Colonic mucosa (tissue), 4 donors: Measurements from ENCODE around the gene ZSCAN2. TPM values are rescaled to one million over a fixed set of nuclear protein-coding genes. Genes with fewer than 3 reads are reported as not detected.

ENCODE experiments used
- DNase-seq: peaks from one replicate; pipeline ENCODE4 v3.0.0-alpha.2; 2020
- H3K27ac ChIP-seq: fragments of 200-600 bp; one replicate; pipeline ENCODE4 v1.8.0; 2021
- H3K27me3 ChIP-seq: fragments of 200-600 bp; one replicate; pipeline ENCODE4 v1.8.0; 2021
- H3K36me3 ChIP-seq: fragments of 200-600 bp; one replicate; pipeline ENCODE4 v1.8.0; 2021
- H3K4me1 ChIP-seq: fragments of 200-600 bp; one replicate; pipeline ENCODE4 v1.8.0; 2021; ENCODE audit warnings: mild to moderate bottlenecking
- H3K4me3 ChIP-seq: fragments of 200-600 bp; one replicate; pipeline ENCODE4 v1.8.0; 2021
- H3K9ac ChIP-seq, 2 donors: one replicate each; pipeline ENCODE4 v1.7.0; 2013; ENCODE audit warnings: control low read depth in 2 of 2, low read depth in 2 of 2, low read length in 2 of 2
- H3K9me3 ChIP-seq: fragments of 200-600 bp; one replicate; pipeline ENCODE4 v1.8.0; 2021
- CTCF ChIP-seq: fragments of 200-600 bp; IDR thresholded peaks from one replicate; pipeline ENCODE4 v1.8.0; 2022; ENCODE audit warnings: antibody characterized with exemption, mild to moderate bottlenecking
- intact Hi-C: fragments of 100-400 bp; cut with DNase I; formaldehyde crosslinking; loops from one replicate; pipeline ENCODE4 v1.14.1; 2022
- total RNA-seq, 2 donors: library from RNA; stranded (reverse); fragmentation: NEBNext Ultra II Directional in 1 of 2; extraction: Animal tissue kit (Norgen Biotek cat#: 25700) in 1 of 2; gene quantifications; one replicate each; pipeline ENCODE4 v1.2.1, GENCODE V29; 2021
- donor health status: healthy.
- donor health status: DM: no; HTN: no; CAD: no.
- donor health status: DM: no; HTN: no; CAD: no.

Gene ZSCAN2
- total RNA-seq, 2 donors from 2014 or later: 6.3 to 6.4 TPM

- no peaks in the 10 kb centered on the region for H3K36me3 ChIP-seq
- H3K4me3 ChIP-seq: peak overlapping the region; percentile 65
- no peaks in the 10 kb centered on the region for H3K27me3 ChIP-seq
- peak overlapping the region; percentile 61 for H3K27ac ChIP-seq
- intact Hi-C loops: loop anchor here (10.0 kb wide), 1 partner anchor 57 kb away; the partner anchor contains the start of gene SEC11A
- no peak for DNase-seq
- peak overlapping the region; percentile 62 to 65 for H3K9ac ChIP-seq
- TF ChIP-seq CTCF: no peak
- no peaks in the 10 kb centered on the region for H3K9me3 ChIP-seq
- peaks cover 5% of the 10 kb centered on the region for H3K4me1 ChIP-seq
Observed at GRCh38 chr15:84657748-84658079, 56.9 kb downstream of the ZSCAN2 start.

GRCh38 chr15:84658080-84658787, 57.4 kb downstream of the ZSCAN2 start, which contains the start of gene NMB:
Gene NMB, minus strand, starts transcription at chr15:84658199. Its CDS starts 47 bp downstream, at chr15:84658152.
- Histone ChIP-seq H3K27me3 (no peaks in the 10 kb centered on the region), H3K4me3 (peak within 1 kb of the TSS; percentile 65), H3K27ac (peak within 1 kb of the TSS; percentile 61), H3K9ac (peak within 1 kb of the TSS; percentile 62 to 65), H3K4me1 (peaks cover 2% of the 10 kb centered on the region), H3K36me3 (no peaks in the 10 kb centered on the region), H3K9me3 (no peaks in the 10 kb centered on the region)
- intact Hi-C loops: loop anchor here (10.0 kb wide), 1 partner anchor 57 kb away; the partner anchor contains the start of gene SEC11A
- TF ChIP-seq CTCF: peak; percentile 42
- DNase-seq: peak; percentile 84

- H3K4me1 ChIP-seq: no peaks in the 10 kb centered on the region
- intact Hi-C loops: loop anchor here (10.0 kb wide), 1 partner anchor 56 kb away; the partner anchor contains the start of gene SEC11A
- H3K27ac ChIP-seq: peak overlapping the region; percentile 61
- H3K9me3 ChIP-seq: no peaks in the 10 kb centered on the region
- no peaks in the 10 kb centered on the region for H3K36me3 ChIP-seq
- peak overlapping the region; percentile 65 for H3K4me3 ChIP-seq
- TF ChIP-seq CTCF: no peak
- H3K9ac ChIP-seq: peak overlapping the region; percentile 12 to 62
- DNase-seq: no peak
- H3K27me3 ChIP-seq: no peaks in the 10 kb centered on the region
Observed at GRCh38 chr15:84658788-84659411, 58.1 kb downstream of the ZSCAN2 start.

GRCh38 chr15:84659904-84660781, 59.3 kb downstream of the ZSCAN2 start:
- no peaks in the 10 kb centered on the region for H3K4me1 ChIP-seq
- intact Hi-C loops: loop anchor here (10.0 kb wide), 1 partner anchor 55 kb away; the partner anchor contains the start of gene SEC11A
- TF ChIP-seq CTCF: no peak
- H3K27me3 ChIP-seq: no peaks in the 10 kb centered on the region
- no peak for DNase-seq
- H3K27ac ChIP-seq: no peak overlapping the region
- no peaks in the 10 kb centered on the region for H3K9me3 ChIP-seq
- no peaks in the 10 kb centered on the region for H3K36me3 ChIP-seq
- H3K9ac ChIP-seq: no peak overlapping the region
- H3K4me3 ChIP-seq: no peak overlapping the region

- TF ChIP-seq CTCF: no peak
- Histone ChIP-seq H3K9me3 (no peaks in the 10 kb centered on the region), H3K27ac (no peak overlapping the region), H3K4me1 (no peaks in the 10 kb centered on the region), H3K36me3 (no peaks in the 10 kb centered on the region), H3K9ac (no peak overlapping the region), H3K27me3 (no peaks in the 10 kb centered on the region), H3K4me3 (no peak overlapping the region)
- DNase-seq: no peak
- intact Hi-C loops: no loop called here
Observed at GRCh38 chr15:84661001-84661400, 60.2 kb downstream of the ZSCAN2 start.
